ENCODE results near the gene CCZ1.
"Not testable (repeated sequence)": the region's sequence is repeated elsewhere in the genome, so short reads cannot be mapped to it uniquely, and the experiment has no call there.

The CCZ1 gene

DNA sequence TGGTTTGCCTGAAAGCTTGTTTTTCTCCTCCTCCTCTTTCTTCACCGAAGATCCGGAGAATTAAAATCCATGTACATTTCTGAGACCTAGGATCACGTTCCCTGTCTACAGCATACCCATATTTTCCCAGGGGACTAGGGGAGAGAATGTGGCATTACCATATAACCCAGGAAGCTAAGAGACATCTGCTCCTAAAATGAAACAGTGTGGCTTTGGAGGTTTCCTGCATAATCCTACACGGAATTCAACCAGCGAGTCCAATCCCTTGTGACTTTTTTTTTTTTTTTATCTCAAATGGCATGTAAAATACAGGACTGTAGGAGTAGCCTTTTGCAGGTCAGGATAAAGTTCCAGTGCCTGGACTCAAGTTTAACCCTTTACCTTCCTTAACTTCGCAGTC, 10.3 kb downstream of the CCZ1 start:
- not testable (repeated sequence) for DNase-seq (ENCODE audit: low read depth)

DNA sequence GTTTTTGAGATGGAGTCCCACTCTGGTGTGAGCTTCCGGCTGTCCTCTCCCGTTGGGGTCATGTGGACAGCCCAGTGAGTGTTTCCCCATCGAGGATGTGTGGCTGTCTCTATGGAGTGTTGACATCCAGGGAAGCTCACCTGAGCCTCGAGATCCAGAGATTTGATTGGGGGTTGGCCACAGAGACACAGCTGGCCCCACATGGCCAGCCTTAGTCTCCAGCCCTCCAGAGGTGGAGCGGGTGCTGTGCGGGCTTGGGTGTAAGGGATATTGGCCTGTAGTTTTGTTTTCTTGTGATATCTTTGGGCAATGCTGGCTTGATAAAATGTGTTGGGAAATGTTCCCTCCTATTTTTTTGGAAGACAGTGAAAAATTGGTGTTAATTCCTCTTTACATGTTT, 18.0 kb downstream of the CCZ1 start:
- DNase-seq (ENCODE audit: low read depth): not testable (repeated sequence)

DNA sequence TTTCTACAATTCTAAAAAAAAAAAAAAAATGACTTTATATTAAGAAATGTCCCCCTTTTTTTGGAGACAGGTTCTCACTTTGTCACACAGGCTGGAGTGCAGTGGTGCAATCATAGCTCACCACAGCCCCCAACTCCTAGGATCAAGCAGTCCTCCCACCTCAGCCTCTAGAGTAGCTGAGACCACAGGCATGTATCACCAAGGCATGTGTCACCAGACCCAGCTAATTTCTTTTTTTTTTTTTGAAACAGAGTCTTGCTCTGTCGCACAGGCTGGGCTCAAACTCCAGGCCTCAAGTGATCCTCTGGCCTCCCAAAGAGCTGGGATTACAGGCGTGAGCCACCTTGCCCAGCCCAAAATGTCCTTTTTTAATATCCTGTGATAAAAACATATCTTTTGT, 25.6 kb downstream of the CCZ1 start:
- DNase-seq (ENCODE audit: low read depth): not testable (repeated sequence)

DNA sequence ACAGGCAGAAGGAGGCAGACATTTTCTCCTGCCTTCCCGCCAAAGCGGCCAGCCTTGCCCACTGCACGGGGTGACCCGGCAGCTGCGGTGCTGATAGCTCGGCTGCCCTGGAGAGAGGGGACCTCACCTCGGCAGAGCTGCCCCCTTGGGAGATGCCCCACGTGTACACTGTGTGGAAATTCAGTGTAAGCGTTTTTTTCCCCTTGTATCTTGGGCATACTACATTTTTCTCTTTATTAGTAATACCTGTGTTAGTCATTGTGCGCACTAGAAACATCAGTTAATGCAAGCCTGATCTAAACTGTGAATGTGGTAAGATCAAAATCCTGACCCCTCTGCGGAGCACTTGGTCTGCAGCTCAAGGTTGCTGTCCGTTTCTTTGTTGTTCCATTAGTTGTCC, 26.1 kb downstream of the CCZ1 start:
- DNase-seq (ENCODE audit: low read depth): not testable (repeated sequence)

DNA sequence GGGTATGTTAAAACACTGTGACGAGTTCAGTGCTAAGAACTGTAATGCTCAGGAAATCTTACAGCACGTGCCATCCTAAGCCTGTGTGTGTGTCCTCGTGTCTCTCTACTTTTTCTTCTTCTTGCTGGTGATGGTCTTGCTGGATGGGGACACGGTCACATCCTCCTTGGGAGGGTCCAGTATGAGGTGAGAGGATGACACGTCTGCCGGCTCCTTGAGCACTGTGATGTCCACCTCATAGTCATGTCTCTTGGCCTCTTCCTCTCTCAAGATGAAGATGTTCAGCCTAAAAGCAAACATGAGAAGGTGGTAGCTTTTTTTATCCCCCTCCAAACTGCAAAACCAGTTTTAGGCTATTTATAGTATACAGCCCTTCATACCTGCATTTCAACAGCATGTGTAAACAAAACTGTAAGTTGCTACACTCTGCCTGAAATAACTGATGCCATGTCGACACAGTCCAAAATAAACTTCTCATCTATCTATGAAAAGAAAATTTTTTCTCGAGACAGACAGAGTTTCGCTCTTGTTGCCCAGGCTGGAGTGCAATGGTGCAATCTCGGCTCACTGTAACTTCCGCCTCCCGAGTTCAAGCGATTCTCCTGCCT, 27.8 kb downstream of the CCZ1 start:
- not testable (repeated sequence) for DNase-seq (ENCODE audit: low read depth)

DNA sequence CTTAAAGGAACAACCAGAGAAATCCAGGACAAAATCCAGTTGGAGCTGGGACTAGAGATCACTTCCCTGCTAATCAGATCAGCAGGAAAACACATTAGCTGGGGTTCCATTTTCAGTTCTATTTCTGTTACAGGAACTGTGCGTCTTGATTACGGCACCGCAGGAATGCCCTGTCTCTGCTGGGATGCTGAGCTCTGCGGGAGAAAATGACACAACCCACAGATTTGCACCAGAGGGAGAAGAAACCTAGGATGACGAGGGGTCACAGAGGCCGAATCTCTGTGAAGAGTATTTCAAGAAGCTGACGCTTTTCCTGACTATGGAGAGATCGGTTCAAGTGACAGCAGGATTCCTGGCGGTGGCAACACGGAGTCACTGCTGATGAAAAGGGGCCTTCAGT, 31.8 kb downstream of the CCZ1 start:
- DNase-seq (ENCODE audit: low read depth): not testable (repeated sequence)

DNA sequence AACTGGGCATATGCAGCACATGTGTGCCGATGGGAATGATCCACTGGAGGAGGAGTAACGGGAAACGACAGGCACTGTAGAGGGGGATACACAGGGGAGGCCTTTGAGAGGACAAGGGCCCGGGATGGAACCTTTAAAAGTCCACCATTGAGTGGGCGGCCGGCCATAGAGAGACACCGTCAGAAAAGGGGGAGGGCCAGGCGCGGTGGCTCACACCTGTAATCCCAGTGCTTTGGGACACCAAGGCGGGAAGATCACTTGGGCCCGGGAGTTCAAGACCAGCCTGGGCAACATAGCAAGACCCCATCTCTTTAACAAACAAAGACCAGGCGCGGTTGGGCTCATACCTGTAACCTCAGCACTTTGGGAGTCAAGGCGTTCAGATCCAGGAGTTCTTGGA, 32.7 kb downstream of the CCZ1 start:
- DNase-seq (ENCODE audit: low read depth): not testable (repeated sequence)

DNA sequence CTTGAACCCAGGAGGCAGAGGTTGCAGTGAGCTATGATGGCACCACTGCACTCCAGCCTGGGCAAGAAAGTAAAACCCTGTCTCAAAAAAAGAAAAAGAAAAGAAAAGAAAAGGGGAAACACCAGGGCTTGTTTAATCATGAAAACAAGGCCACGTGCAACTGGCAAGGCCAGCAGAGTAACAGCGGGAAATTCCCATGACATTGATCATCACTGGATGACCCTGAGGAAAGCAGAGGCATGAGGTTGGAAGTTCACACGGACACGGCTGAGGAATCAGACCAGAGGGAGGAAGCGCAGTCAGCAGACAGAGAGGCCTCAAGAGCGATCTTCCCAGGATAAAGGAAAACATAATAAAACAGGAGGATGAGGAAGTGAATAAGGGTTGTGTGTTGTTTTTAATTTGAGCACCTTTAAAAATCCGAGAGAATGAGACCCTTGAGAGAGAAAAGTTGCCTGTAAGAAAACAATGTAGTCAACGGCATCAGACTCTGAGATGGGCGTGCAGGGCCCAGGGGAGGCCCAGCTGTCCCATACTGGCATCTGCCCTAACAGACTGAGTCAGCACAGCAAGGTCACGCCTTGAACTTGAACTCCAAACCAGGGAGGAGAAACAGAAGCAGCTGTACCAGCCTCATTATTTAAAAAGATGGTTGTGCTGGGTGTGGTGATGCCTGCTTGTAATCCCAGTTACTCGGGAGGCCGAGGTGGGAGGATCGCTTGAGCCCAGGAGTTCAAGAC, 33.5 kb downstream of the CCZ1 start:
- not testable (repeated sequence) for DNase-seq (ENCODE audit: low read depth)

DNA sequence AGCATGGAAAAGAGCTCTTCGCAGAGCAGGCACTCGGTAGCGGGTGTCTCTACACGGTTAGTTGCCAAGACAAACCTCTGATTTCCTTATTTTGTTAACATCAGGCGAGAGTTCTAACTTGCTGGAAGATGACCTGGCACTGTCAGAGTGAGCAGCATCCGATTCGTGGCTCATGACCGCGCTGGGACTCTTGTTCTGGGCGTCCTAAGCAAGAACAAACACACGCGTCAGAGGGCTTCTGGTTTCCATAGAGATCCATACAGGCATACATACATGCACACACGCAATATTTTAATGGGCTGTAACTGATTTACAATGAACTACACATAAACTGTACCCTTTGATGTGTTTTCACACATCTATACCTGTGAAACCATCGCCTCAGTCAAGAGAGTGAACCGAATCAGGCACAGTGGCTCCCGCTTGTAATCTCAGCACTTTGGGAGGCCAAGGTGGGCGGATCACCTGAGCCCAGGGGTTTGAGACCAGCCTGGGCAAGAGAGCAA, 36.5 kb downstream of the CCZ1 start:
- DNase-seq (ENCODE audit: low read depth): not testable (repeated sequence)

DNA sequence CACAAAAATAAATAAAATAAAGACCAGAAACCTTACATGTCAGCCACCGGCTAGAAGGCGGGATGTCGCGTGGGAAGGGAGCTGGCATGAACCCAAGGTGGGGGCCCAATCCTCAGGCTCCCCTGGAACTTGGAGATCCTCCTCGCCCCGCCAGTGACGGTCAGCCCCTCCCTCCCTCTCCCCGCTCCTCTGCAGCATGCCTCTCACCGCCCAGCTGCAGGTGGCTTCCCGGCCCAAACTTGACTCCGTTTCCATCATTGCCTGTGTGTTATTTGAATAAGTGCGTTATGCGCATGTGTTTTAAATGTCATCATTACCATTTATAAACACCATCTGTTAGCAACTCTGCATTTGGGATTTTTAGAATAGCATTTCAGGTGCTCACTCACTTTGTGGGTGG, 64.7 kb downstream of the CCZ1 start:
- not testable (repeated sequence) for DNase-seq (ENCODE audit: low read depth)

DNA sequence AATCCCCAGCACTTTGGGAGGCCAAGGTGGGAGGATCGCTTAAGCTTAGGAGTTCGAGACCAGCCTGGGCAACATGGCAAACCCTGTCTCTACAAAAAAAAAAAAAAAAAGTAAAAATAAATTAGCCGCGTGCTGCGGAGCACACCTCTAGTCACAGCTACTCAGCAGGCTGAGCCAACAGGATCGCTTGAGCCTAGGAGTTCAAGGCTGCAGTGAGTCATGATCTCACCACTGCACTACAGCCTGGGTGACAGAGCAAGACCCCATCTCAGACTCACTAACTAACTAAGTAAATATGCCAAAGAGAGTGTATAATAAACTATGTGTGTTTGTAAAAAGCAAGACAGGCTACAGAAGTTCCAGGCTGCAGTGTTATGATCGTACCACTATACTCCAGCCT, 65.3 kb downstream of the CCZ1 start:
- not testable (repeated sequence) for DNase-seq (ENCODE audit: low read depth)

DNA sequence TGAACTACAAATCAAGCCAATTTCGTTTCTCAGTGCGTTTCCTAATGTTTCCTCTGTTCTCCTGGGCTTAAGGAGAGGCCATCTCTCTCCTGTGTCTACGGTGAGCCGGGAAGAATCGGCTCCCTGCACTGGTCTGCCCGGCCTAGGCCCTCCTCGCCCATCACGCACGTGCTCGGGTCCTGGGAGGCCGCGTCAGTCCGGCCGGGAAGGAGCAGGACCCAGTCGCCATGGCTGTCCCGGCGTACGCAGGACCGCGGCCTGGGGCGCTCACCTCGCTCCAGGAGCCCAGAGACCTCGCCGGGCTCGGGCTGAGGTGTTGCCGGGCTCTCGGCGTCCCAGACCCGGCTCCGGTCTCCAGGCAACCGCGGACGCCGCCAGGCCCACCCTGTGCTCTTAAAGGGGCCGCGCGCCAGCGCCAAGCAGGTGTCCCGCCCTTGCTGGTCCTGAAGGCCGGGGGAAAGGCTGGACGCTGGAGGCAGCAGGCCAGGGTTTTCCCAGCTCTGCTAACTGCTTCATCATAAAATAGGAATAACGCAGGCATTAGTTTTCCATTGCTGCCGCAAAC, 71.9 kb downstream of the CCZ1 start, which contains the start of gene RSPH10B:
Gene RSPH10B (minus strand): TSS at position 343 of the 565 bp plus-strand sequence. CDS start 3,573 bp downstream, outside the sequence.
- DNase-seq (ENCODE audit: low read depth): not testable (repeated sequence)

DNA sequence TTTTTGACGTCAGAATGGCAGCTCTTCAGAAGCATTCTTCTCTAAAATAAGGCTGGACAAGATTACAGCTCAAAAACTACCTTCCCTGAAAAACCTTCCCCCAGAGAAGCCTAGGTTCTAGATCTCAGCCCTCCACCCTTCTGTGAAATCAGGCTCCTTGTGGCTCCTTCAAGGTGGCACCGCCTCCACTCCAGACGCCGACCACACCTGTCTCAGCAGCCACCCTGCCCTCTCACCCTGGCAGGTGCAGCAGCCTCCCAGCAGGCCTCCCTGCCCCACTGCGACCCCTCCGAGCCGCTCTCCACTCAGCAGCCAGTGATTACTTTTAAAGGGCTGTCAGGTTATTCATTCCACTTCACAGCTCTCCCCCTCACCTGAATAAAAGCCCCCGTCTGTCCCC, 75.0 kb downstream of the CCZ1 start:
- DNase-seq (ENCODE audit: low read depth): not testable (repeated sequence)

Measured in activated T-helper 9 cell treated with anti-CD3 and anti-CD28 coated beads, Interleukin-2, amount 50 U/mL, for 16 hours (primary cell).